GM18909 (cell line): ENCODE data around the gene MAGEA9B.
"Not testable (repeated sequence)": the region's sequence is repeated elsewhere in the genome, so short reads cannot be mapped to it uniquely, and the experiment has no call there.

Source experiments
- ATAC-seq: cut with Tn5 transposase; IDR thresholded peaks from one replicate; pipeline ENCODE4 v1.9.1; 2021; ENCODE audit warnings: mild to moderate bottlenecking; ENCODE audit not compliant: unreplicated experiment, poor library complexity

MAGEA9B gene

GRCh38 chrX:149587359-149587758, at the start of gene MAGEA9B:
MAGEA9B (minus strand) TSS chrX:149587459; CDS start chrX:149583179, 4,280 bp downstream.
- ATAC-seq, result not testable (repeated sequence)

DNA sequence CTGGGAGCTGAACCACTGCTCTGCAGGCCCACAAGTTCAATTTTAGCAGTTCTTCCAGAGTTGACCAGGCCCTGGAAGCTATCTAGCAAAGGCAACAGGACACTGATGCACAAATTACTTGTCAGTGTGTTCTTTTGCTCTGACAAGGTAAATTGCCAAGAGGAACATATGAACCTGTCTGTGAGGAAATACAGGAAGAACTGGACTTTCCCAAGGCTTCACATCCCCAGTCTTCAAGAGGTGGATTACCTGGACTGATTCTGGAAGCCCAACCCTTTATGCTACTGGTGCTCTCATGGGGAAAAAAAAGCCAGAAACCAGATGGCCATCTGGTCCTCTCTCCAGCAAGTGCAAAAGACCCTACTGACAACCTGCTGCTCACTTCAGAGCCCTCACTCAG, 46.3 kb upstream of the MAGEA9B start:
- ATAC-seq, result no peak

- ATAC-seq, result peak; percentile 88
These were observed 44.2 kb upstream of the MAGEA9B start, which contains the start of gene TMEM185A for GRCh38 chrX:149631234-149632165. TMEM185A (minus strand) TSS chrX:149631792; CDS start chrX:149631580, 212 bp downstream.

GRCh38 chrX:149630681-149631233, 43.5 kb upstream of the MAGEA9B start:
- no peak for ATAC-seq

GRCh38 chrX:149629730-149630387, 42.6 kb upstream of the MAGEA9B start:
- no peak for ATAC-seq

DNA sequence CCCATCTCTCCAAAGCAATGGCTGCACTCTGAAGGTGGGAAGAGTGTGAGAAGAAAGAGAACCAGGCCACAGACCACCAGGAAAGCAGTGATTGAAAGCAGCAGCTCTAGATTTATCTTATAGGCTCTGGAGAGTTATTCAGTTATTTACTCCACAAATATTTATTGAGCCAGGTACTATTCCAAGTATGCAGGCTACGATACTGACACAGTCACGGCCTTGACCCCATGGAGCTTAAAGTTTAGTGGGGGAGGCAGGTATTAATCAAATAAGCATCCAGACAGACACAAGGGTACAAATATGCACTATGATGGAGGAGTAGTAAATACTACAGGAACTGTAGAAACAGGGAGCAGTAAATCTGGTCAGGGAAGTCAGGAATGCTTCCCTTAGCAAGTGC, 41.5 kb upstream of the MAGEA9B start:
- ATAC-seq, result no peak

DNA sequence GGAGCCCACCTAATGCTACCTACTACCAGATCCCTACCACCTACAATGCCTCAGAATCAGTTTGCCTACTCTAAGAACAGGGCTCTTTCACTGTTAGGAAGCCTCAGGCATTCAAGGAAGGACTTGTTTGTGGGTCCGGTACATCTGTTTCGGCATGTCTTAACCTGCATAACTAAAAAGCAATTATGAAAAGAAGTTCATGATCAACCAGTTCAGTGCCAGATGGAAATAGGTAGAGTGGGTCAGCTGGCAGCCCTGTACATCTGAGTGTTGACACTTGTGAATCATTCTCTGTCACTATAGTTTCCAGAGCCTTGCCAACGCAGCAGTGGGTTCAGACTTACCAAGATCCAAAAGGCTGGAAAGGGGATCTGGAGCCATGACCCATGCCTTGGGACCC, 41.0 kb upstream of the MAGEA9B start:
- no peak for ATAC-seq

GRCh38 chrX:149626829-149627228, 39.6 kb upstream of the MAGEA9B start:
- ATAC-seq, result not testable (repeated sequence)

GRCh38 chrX:149619662-149620061, 32.4 kb upstream of the MAGEA9B start:
- ATAC-seq, result not testable (repeated sequence)

DNA sequence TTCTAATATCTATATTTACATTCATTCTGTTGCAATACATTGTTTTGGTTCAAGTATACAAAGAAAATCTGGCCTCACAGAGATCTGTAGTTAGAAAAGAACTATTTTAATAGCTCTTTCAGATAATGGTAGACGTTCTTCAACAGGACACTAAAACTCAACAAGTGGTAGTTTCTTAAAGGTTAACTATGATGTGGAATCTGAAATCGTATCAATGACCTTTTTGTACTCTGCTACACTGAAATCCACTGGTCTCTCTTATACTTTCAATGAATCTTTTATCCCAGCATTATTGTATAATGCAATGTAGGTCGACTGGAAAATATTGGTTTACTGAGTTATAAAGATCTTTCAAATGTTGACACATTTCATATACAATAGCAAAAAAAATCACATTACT, 31.6 kb upstream of the MAGEA9B start:
- no peak for ATAC-seq

DNA sequence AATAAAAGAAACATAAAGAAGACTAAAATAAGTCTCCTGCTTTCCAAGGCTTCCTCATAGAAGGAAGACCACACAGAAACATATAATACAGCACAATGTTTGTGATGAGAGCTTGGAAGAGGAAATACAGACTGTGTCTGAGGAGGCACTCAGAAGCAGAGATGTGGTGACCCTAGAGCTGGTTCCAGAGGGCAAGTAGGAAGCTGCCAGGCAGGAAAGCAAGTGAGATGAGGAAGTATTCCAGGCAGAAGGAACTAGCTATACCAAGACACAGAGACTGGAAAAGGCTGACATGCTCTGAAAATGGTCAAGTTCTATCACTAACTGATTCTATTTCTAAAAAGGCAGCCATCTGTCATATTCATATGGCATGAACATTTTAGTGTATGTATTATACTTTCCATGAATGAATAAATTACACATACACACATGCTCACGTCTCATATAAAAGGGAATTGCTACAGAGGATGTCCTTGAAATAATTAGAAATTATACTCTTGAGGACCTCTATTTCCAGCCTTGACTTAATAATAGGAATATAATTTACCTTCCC, 24.4 kb upstream of the MAGEA9B start:
- no peak for ATAC-seq

- no peak for ATAC-seq
These were observed 23.3 kb upstream of the MAGEA9B start for GRCh38 chrX:149610511-149610910.

- no peak for ATAC-seq
These were observed 20.4 kb upstream of the MAGEA9B start for GRCh38 chrX:149607699-149608098.

DNA sequence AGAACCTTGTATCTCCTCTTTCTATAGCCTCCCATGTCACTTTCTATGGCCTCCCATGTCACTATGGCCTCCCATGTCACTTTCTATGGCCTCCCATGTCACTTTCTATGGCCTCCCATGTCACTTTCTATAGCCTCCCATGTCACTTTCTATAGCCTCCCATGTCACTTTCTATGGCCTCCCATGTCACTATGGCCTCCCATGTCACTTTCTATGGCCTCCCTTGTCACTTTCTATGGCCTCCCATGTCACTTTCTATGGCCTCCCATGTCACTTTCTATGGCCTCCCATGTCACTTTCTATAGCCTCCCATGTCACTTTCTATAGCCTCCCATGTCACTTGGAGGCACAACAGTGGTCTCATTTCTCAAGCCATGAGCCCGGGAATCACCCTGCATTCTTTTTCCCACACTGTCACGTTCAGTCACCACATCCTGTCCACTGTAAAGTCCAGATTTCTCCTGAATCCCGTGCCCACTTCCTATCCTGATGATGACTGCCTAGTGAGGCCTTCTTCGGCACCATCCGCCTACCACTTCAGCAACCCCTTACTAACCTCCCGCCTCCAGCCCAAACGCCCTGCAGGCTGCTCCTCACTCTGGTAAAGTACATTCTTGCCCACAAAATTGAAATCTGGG, 18.1 kb upstream of the MAGEA9B start:
- ATAC-seq, result not testable (repeated sequence)

GRCh38 chrX:149598603-149599002, 11.3 kb upstream of the MAGEA9B start:
- not testable (repeated sequence) for ATAC-seq

- not testable (repeated sequence) for ATAC-seq
These were observed 8.7 kb upstream of the MAGEA9B start for GRCh38 chrX:149595943-149596342.

DNA sequence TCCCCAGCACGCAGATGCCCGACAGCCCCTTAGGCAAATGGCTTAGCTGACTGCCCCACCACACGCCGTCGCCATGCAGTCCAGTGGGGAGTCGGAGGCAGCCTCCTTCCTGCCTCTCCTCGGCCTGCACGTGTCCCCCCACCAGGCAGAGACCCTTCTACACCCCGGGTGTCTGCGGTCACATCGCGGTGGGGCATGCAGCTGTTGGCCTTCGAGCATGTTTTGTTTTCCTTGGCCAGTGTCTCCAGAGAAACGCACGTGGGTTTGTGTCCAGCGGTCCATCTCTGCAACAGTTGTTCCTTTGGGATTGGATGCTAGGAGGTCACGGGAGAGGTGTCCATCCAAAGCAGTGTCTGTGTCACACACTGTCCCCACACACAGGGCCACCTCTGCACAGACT, 8.0 kb upstream of the MAGEA9B start, which contains the start of gene HSFX2:
TSS of gene HSFX2 (minus strand) at position 101 of the 400 bp plus-strand sequence. CDS start 614 bp downstream, outside the sequence.
- ATAC-seq, result not testable (repeated sequence)

GRCh38 chrX:149590993-149591392, 3.7 kb upstream of the MAGEA9B start:
- not testable (repeated sequence) for ATAC-seq

DNA sequence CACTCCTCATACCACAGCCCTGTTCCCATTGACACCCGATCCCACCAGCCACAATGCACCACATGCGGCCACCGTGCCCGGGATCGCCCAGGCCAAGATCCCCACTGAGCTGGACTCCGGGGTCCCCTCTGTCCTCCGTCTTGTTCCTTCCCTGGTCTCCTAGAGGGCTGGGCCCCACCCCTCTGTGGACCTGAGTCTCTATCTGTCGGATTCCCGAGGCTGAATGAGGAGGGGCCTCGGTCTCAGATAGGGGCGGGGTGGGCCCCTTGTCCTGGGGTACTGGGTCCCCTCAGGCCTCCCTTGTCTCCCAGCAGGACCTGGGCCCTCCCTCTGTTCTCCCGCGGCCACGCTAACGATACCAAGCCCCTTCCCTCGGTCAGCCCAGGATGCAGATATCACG, 1.6 kb downstream of the MAGEA9B start:
- not testable (repeated sequence) for ATAC-seq

DNA sequence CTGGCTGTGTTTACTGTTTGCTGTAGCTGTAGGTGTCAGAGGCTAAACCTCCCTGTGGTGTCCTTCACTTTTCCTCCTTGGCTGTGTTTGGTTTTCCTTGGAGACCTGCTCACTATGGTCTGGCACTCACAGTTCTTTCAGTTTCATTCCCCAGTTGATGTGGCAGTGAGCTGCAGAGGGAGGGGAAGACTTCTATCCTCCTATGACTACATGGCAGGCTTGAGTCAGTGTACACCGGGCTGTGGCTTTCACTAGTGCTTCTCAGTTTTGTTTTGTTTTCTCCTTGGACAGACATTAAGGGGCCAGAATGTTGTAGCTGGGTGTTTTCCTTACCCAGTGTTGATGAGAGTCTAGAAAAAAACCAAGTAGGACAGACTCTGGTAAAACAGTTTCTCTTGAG, 13.8 kb downstream of the MAGEA9B start:
- ATAC-seq, result peak; percentile 100
